K562 (cell line): ENCODE data around the gene CYP17A1. TPM values are rescaled to one million over a fixed set of nuclear protein-coding genes. Genes with fewer than 3 reads are reported as not detected.

ENCODE experiments used
- ATAC-seq: fragments of 200-7000 bp; cut with Tn5 transposase; 3 replicates; pipeline ENCODE4 v1.9.1; 2020; ENCODE audit warnings: moderate library complexity
- BruUV-seq: library from RNA; stranded (reverse); fragments of 400-500 nt; replicated peaks from 2 replicates; lab custom pipeline; 2021; lab: Mats Ljungman, UMichigan
- CTCF ChIA-PET: fragments of 300-600 bp; formaldehyde crosslinking; extraction: SDS; loops from one replicate; lab custom pipeline; 2021; ENCODE audit warnings: low intra/inter-chr PET ratio; lab: Yijun Ruan, JAX
- POLR2A ChIA-PET: fragments of 300-600, 350-650 bp; sonication (Branson Sonifier 250); formaldehyde crosslinking; extraction: SDS; loops from one replicate; lab custom pipeline; 2021; ENCODE audit warnings: antibody characterized with exemption, inconsistent platforms; lab: Yijun Ruan, JAX
- DNase-seq, 4 experiments: peaks; one replicate each; pipeline versions ENCODE4 v3.0.0 to v3.0.0-alpha.2; 2011 to 2018; ENCODE audit warnings: low spot score in 3 of 4, mixed read lengths in 3 of 4; ENCODE audit errors: extremely low read depth in 1 of 4
- FAIRE-seq: peaks from 2 replicates; lab custom pipeline; 2011; peaks lifted over from hg19 to GRCh38; lab: Jason Lieb, UNC
- H2AFZ ChIP-seq: 2 replicates; pipeline ENCODE4 v1.6.0; 2011; ENCODE audit warnings: low read depth, low read length, control low read depth, inconsistent platforms
- H3K27ac ChIP-seq: fragments of 200-600 bp; 3 replicates; pipeline ENCODE4 v1.8.0; 2011; ENCODE audit warnings: low read depth, mild to moderate bottlenecking, control low read depth, inconsistent platforms, low read length, moderate library complexity, mixed read lengths; ENCODE audit errors: extremely low read depth
- H3K27me3 ChIP-seq, 2 experiments: fragments of 300-600 bp in 1 of 2; 2 replicates in 1 of 2; 3 replicates in 1 of 2; pipeline versions ENCODE4 v1.6.0 to v1.8.0; 2011; ENCODE audit warnings: inconsistent platforms in 2 of 2, low read length in 2 of 2, mild to moderate bottlenecking in 1 of 2, mixed read lengths in 1 of 2, moderate library complexity in 1 of 2; ENCODE audit not compliant: control insufficient read depth in 2 of 2, insufficient read depth in 2 of 2
- H3K36me3 ChIP-seq: fragments of 300-600 bp; 3 replicates; pipeline ENCODE4 v1.8.0; 2011; ENCODE audit warnings: mild to moderate bottlenecking, low read length, inconsistent platforms; ENCODE audit not compliant: control insufficient read depth, insufficient read depth
- H3K4me1 ChIP-seq, 2 experiments: fragments of 200-600 bp in 1 of 2; replicated peaks in 1 of 2; 2 replicates in 1 of 2; 3 replicates in 1 of 2; pipeline versions ENCODE4 v1.5.1 to v1.8.0; 2011; ENCODE audit warnings: inconsistent platforms in 2 of 2, low read length in 2 of 2, mild to moderate bottlenecking in 1 of 2, mixed read lengths in 1 of 2, moderate library complexity in 1 of 2; ENCODE audit not compliant: control insufficient read depth in 2 of 2, insufficient read depth in 2 of 2
- H3K4me2 ChIP-seq: 2 replicates; pipeline ENCODE4 v1.6.1; 2011; ENCODE audit warnings: low read length, control low read depth, inconsistent platforms, mixed read lengths; ENCODE audit not compliant: insufficient read depth
- H3K4me3 ChIP-seq: fragments of 200-600 bp; sonication (generic), shearing (Covaris generic); 2 replicates; pipeline ENCODE4 v1.5.1; 2016; ENCODE audit warnings: control low read depth, inconsistent platforms
- H3K79me2 ChIP-seq: fragments of 200-600 bp; 3 replicates; pipeline ENCODE4 v1.8.0; 2011; ENCODE audit warnings: low read length, inconsistent platforms; ENCODE audit not compliant: control insufficient read depth, insufficient read depth
- H3K9ac ChIP-seq, 2 experiments: 2 replicates each; pipeline versions ENCODE4 v1.6.0 to v1.6.1; 2011; ENCODE audit warnings: low read depth in 2 of 2, low read length in 2 of 2, control low read depth in 1 of 2, inconsistent platforms in 1 of 2, mild to moderate bottlenecking in 1 of 2, mixed read lengths in 1 of 2; ENCODE audit not compliant: insufficient read depth in 1 of 2
- H3K9me1 ChIP-seq: one replicate; pipeline ENCODE4 v1.6.0; 2011; ENCODE audit warnings: inconsistent platforms, mild to moderate bottlenecking, low read length, moderate library complexity; ENCODE audit not compliant: control insufficient read depth, insufficient read depth
- H3K9me3 ChIP-seq: replicated peaks from 2 replicates; pipeline ENCODE4 v1.5.1; 2011; ENCODE audit warnings: low read depth, low read length, inconsistent platforms; ENCODE audit not compliant: control insufficient read depth, insufficient read depth
- H4K20me1 ChIP-seq: replicated peaks from 2 replicates; pipeline ENCODE4 v1.6.1; 2011; ENCODE audit warnings: low read length, inconsistent platforms, mixed read lengths; ENCODE audit not compliant: control insufficient read depth, insufficient read depth
- ARNT ChIP-seq, 2 experiments: fragments of 450-650 bp; IDR thresholded peaks; 2 replicates each; pipeline ENCODE4 v1.6.1; 2016; ENCODE audit warnings: mild to moderate bottlenecking in 1 of 2
- CBX1 ChIP-seq: sonication (generic); IDR thresholded peaks from 2 replicates; pipeline ENCODE4 v1.6.1; 2016; ENCODE audit warnings: antibody characterized with exemption, low read depth, mild to moderate bottlenecking
- CC2D1A ChIP-seq: fragments of 450-650 bp; IDR thresholded peaks from 2 replicates; pipeline ENCODE4 v1.6.1; 2017; ENCODE audit warnings: mild to moderate bottlenecking
- CTBP1 ChIP-seq: fragments of 450-650 bp; IDR thresholded peaks from 2 replicates; pipeline ENCODE4 v1.6.1; 2016; ENCODE audit warnings: borderline replicate concordance
- ELF2 ChIP-seq: fragments of 250-450 bp; sonication (Bioruptor Pico); IDR thresholded peaks from 2 replicates; pipeline ENCODE4 v1.5.0; 2021; ENCODE audit warnings: mild to moderate bottlenecking
- FOXK2 ChIP-seq, 2 experiments: fragments of 450-650 bp; IDR thresholded peaks in 1 of 2; conservative IDR thresholded peaks in 1 of 2; 2 replicates each; pipeline ENCODE4 v1.6.1; 2016; ENCODE audit warnings: low read depth in 2 of 2, mild to moderate bottlenecking in 1 of 2
- GABPA ChIP-seq: fragments of 200-800 bp; sonication (Bioruptor generic); conservative IDR thresholded peaks from 2 replicates; pipeline ENCODE4 v1.6.1; 2016; ENCODE audit warnings: low read depth, missing genetic modification characterization, missing compliant biosample characterization
- HDAC8 ChIP-seq: fragments of 450-650 bp; IDR thresholded peaks from 2 replicates; pipeline ENCODE4 v1.6.1; 2016; ENCODE audit warnings: mild to moderate bottlenecking, missing genetic modification characterization, moderate library complexity, missing compliant biosample characterization
- HLTF ChIP-seq: fragments of 450-650 bp; IDR thresholded peaks from 2 replicates; pipeline ENCODE4 v1.6.1; 2016
- MXI1 ChIP-seq: IDR thresholded peaks from 2 replicates; pipeline ENCODE4 v1.6.1; 2011; ENCODE audit warnings: low read depth, mild to moderate bottlenecking, improper control_type of control experiment, low read length
- RFX7 ChIP-seq: fragments of 250-450 bp; sonication (Bioruptor Pico); IDR thresholded peaks from 2 replicates; pipeline ENCODE4 v1.5.1; 2021; ENCODE audit warnings: mild to moderate bottlenecking
- RNF2 ChIP-seq: sonication (generic); IDR thresholded peaks from 2 replicates; pipeline ENCODE4 v1.6.1; 2016
- SAFB2 ChIP-seq: fragments of 200-400 bp; formaldehyde crosslinking; IDR thresholded peaks from 2 replicates; pipeline ENCODE4 v1.6.1; 2018; ENCODE audit warnings: borderline replicate concordance, low read length, low read depth, moderate library complexity; ENCODE audit not compliant: severe bottlenecking
- ZFX ChIP-seq: sonication (generic); formaldehyde crosslinking; IDR thresholded peaks from 2 replicates; pipeline ENCODE4 v1.8.0; 2022; ENCODE audit warnings: mild to moderate bottlenecking, missing genetic modification reagents, moderate library complexity
- ZNF24 ChIP-seq: fragments of 450-650 bp; IDR thresholded peaks from 2 replicates; pipeline ENCODE4 v1.6.1; 2016
- ZSCAN32 ChIP-seq: fragments of 450-650 bp; formaldehyde crosslinking; IDR thresholded peaks from 2 replicates; pipeline ENCODE4 v1.4.0; 2020; ENCODE audit warnings: mild to moderate bottlenecking, moderate library complexity
- WGBS: fragments of 100-300 bp; shearing (Covaris generic); methylation state at CpG from one replicate; pipeline ENCODE4 v1.1.6; 2016; ENCODE audit warnings: low coverage, mixed read lengths; ENCODE audit not compliant: insufficient coverage; ENCODE audit errors: missing lambda C conversion rate; 5-methylcytosine and 5-hydroxymethylcytosine counted together
- in situ Hi-C: fragments of 300-500 bp; cut with MboI; formaldehyde crosslinking; loops from 4 replicates; pipeline ENCODE4 v1.15.0; 2018; ENCODE audit warnings: inconsistent platforms, mixed read lengths
- intact Hi-C: fragments of 100-400 bp; cut with micrococcal nuclease; formaldehyde crosslinking; loops from 2 replicates; pipeline ENCODE4 v1.14.2; 2022
- polyA plus RNA-seq, 8 experiments: library from polyadenylated mRNA; depleted of rRNA in 4 of 8; stranded (reverse) in 5 of 8; unstranded in 3 of 8; fragments of >200 nt; fragmentation: Nextera tagmentation in 2 of 8; fragmentation: Illumina TruSeq in 1 of 8; extraction: Ambion mirVana in 2 of 8; extraction: Trizol in 1 of 8; gene quantifications; 2 replicates each; pipeline versions ENCODE4 v1.2.1 to v1.2.3, GENCODE V29; 2011 to 2014; ENCODE audit warnings: inconsistent platforms in 1 of 8, missing spikeins in 1 of 8
- total RNA-seq, 7 experiments: library from RNA; depleted of rRNA in 6 of 7; stranded (reverse); fragments of >200 nt in 6 of 7; fragmentation: Illumina TruSeq in 2 of 7; extraction: Trizol in 2 of 7; gene quantifications; 2 replicates each; pipeline versions ENCODE4 v1.2.1 to v1.2.3, GENCODE V29; 2011 to 2021; ENCODE audit warnings: low replicate concordance in 1 of 7
- TF ChIP-seq, protein P1 (sequence below): fragments of 250-450 bp; sonication (Bioruptor Pico); IDR thresholded peaks from 2 replicates; pipeline ENCODE4 v1.8.0; 2022; ENCODE audit warnings: moderate library complexity, mild to moderate bottlenecking, inconsistent platforms
- TF ChIP-seq, protein P2 (sequence below), 2 experiments: fragments of 450-650 bp; IDR thresholded peaks; 2 replicates each; pipeline ENCODE4 v1.6.1; 2016
- TF ChIP-seq, protein P3 (sequence below): conservative IDR thresholded peaks from 2 replicates; pipeline ENCODE4 v1.6.1; 2011; ENCODE audit warnings: low read depth, mild to moderate bottlenecking, low read length; ENCODE audit not compliant: control insufficient read depth

CYP17A1 gene
- total and polyA plus RNA-seq, 9 of the 15 experiments (the other 6 are each of a cell fraction or from before 2014, with no cell fraction given): 2.3 TPM; not detected in 8

DNA sequence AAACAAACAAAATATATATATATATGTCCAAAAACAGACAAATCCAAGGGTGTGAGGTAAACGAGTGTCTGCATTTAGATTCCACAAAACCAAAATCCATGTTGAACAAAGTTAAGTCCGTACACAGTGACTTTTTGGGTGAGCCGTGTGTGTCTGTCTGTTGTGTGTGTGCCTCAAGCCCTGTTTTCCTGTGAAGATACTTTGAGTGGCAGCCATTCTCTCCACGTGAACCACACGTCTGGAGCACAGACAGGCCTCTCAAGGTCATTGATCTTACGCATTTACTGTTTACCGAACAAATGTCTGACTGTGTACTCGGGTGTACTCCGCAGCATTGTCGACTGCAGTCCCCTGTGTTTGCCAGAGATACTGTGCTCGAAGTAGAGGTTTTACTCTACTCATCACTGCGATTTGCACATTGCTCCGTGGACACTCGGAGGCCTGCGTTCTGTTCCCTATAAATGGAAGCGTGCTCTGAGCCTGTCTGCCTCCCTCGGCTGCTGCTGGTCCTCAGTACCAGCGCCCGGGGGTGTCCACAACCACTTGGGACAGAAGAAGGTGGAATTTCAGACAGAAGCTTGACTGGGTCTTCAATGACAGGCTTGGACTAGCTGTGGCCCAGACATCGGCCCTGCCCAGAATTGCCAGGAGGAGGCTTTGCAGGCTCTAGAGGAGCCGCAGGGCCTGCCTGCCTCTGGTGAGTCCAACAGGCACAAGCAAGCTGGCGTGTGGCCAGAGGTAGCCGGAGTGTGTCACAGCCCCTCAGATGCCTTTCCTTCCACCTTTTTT is 22.1 kb downstream of the CYP17A1 start:
- Histone ChIP-seq H3K4me1 (peaks cover 26 to 33% of the 10 kb centered on the region in 2 experiments), H2AFZ (peak overlapping the region; percentile 70), H3K4me2 (peak overlapping the region; percentile 57; the same call in 1 of the 2 replicates), H3K27me3 (no peaks in the 10 kb centered on the region), H3K9me3 (no peaks in the 10 kb centered on the region), H3K79me2 (no peaks in the 10 kb centered on the region), H3K4me3 (no peak overlapping the region), H3K9ac (peak overlapping the region; percentile 62 to 72), H4K20me1 (no peaks in the 10 kb centered on the region), H3K27ac (peak overlapping the region; percentile 91), H3K36me3 (peaks cover 34% of the 10 kb centered on the region; the same call in 2 of the 3 replicates), H3K9me1 (peaks cover 2% of the 10 kb centered on the region)
- no TSS peak for BruUV-seq
- DNase-seq (peak in 1 of 4 experiments; percentile 34), ATAC-seq (peak; percentile 26), FAIRE-seq (no peak)
- in situ Hi-C loops (no loop called here), intact Hi-C loops (loop anchor here (5.0 kb wide), 1 partner anchor 53 kb away; no protein-coding TSS in a partner anchor)
- ChIA-PET CTCF (no interaction called here), POLR2A (no interaction called here)
- WGBS: 46% methylated on average over 13 of the region's 23 CpGs
- TF ChIP-seq FOXK2 (conservative IDR thresholded peaks at IDR 0.05 in 1 of 2, IDR thresholded peaks at IDR 0.05 in 1 of 2; ENCODE audit: low read depth in 2 of 2): no peak
- TF ChIP-seq, protein P1, sequence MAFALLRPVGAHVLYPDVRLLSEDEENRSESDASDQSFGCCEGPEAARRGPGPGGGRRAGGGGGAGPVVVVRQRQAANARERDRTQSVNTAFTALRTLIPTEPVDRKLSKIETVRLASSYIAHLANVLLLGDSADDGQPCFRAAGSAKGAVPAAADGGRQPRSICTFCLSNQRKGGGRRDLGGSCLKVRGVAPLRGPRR: no peak
- no peak for TF ChIP-seq CTBP1
- no peak for TF ChIP-seq HDAC8
- TF ChIP-seq ZSCAN32 (CRISPR knock-in tag): no peak
- TF ChIP-seq ZNF24: no peak
- TF ChIP-seq, protein P2, sequence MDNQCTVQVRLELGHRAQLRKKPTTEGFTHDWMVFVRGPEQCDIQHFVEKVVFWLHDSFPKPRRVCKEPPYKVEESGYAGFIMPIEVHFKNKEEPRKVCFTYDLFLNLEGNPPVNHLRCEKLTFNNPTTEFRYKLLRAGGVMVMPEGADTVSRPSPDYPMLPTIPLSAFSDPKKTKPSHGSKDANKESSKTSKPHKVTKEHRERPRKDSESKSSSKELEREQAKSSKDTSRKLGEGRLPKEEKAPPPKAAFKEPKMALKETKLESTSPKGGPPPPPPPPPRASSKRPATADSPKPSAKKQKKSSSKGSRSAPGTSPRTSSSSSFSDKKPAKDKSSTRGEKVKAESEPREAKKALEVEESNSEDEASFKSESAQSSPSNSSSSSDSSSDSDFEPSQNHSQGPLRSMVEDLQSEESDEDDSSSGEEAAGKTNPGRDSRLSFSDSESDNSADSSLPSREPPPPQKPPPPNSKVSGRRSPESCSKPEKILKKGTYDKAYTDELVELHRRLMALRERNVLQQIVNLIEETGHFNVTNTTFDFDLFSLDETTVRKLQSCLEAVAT (IDR thresholded peaks at IDR 0.05): 0 out of 4 replicates have a peak, but pooled peaks of 1 of the 2 experiments have one; percentile 13
- no peak for TF ChIP-seq MXI1
- no peak for TF ChIP-seq CBX1
- no peak for TF ChIP-seq RNF2
- TF ChIP-seq ELF2 (CRISPR knock-in tag): no peak
- TF ChIP-seq ARNT (IDR thresholded peaks at IDR 0.05): no peak
- no peak for TF ChIP-seq RFX7
- TF ChIP-seq HLTF: no peak
- TF ChIP-seq ZFX (CRISPR knock-in tag): peak; percentile 5; the same call in 1 of the 2 replicates
- no peak for TF ChIP-seq CC2D1A
- TF ChIP-seq, protein P3, sequence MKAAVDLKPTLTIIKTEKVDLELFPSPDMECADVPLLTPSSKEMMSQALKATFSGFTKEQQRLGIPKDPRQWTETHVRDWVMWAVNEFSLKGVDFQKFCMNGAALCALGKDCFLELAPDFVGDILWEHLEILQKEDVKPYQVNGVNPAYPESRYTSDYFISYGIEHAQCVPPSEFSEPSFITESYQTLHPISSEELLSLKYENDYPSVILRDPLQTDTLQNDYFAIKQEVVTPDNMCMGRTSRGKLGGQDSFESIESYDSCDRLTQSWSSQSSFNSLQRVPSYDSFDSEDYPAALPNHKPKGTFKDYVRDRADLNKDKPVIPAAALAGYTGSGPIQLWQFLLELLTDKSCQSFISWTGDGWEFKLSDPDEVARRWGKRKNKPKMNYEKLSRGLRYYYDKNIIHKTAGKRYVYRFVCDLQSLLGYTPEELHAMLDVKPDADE: no peak
- TF ChIP-seq SAFB2: no peak
- peak; percentile 5; the same call in 1 of the 2 replicates for TF ChIP-seq GABPA (tag)
